MG63 (cell line): ENCODE measurements around the gene ANKH. TPM values are rescaled to one million over a fixed set of nuclear protein-coding genes. Genes with fewer than 3 reads are reported as not detected.

Source experiments
- DNase-seq: peaks from one replicate; pipeline ENCODE4 v3.0.0-alpha.2; 2020
- H3K27me3 ChIP-seq: fragments of 250-450 bp; sonication (Bioruptor Pico); 2 replicates; pipeline ENCODE4 v1.5.1; 2020; ENCODE audit warnings: mild to moderate bottlenecking, moderate library complexity
- H3K36me3 ChIP-seq: fragments of 250-450 bp; sonication (Bioruptor Pico); 2 replicates; pipeline ENCODE4 v1.5.1; 2020; ENCODE audit warnings: mild to moderate bottlenecking, moderate library complexity
- H3K4me3 ChIP-seq: fragments of 250-450 bp; sonication (Bioruptor Pico); 2 replicates; pipeline ENCODE4 v1.5.1; 2020; ENCODE audit warnings: mild to moderate bottlenecking, moderate library complexity
- H3K9me3 ChIP-seq: fragments of 250-450 bp; sonication (Bioruptor Pico); 2 replicates; pipeline ENCODE4 v1.5.1; 2020; ENCODE audit warnings: mild to moderate bottlenecking, moderate library complexity
- total RNA-seq: library from RNA; depleted of rRNA; stranded (reverse); fragments of >200 nt; shearing (Covaris generic); gene quantifications from 2 replicates; pipeline ENCODE4 v1.2.3, GENCODE V29; 2014; ENCODE audit warnings: low replicate concordance

The ANKH gene
- total RNA-seq, 1 experiment from 2014 or later, result 28.9 TPM

DNA sequence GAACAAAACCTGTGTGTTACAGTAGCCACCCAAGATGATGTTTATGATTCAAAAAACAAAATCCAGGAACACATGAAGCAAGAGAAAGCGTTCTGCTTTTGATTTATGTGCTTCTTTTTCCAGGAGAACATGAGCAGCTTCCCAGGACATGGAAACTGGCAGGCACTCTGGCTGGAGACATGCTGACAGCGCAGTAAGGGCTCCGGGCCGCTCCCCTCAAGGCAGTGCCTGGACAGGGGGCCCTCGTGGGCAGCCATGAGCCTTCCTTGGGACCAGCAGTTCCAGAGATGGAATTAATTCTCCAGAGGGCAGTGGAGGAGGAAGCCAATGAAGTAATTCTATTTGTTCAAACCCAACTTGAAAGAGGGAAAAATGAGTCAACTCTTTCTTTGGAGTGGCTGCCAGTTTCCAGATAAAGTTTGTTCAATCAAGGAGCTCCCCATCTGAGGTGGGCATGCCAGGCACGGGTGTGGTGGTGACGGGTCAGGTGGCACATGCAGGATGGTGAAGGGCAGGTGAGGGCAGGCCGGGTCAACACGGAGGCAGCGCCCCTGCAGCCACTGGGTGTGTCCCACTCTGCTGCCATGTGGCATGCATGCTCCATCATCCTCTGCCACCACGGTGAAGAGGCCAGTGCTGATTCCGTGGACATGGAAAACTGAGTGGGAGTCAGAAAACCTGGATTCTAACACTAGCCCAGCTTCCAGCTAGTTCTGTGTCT is 123.2 kb downstream of the ANKH start:
- no peak for DNase-seq
- Histone ChIP-seq H3K4me3 (no peak overlapping the region), H3K9me3 (no peaks in the 10 kb centered on the region), H3K36me3 (no peaks in the 10 kb centered on the region), H3K27me3 (no peaks in the 10 kb centered on the region)

GRCh38 chr5:14745753-14746152 is 125.8 kb downstream of the ANKH start:
- H3K36me3 ChIP-seq, result peaks cover 6% of the 10 kb centered on the region
- no peak overlapping the region for H3K4me3 ChIP-seq
- H3K9me3 ChIP-seq, result no peaks in the 10 kb centered on the region
- no peaks in the 10 kb centered on the region for H3K27me3 ChIP-seq
- DNase-seq, result no peak

GRCh38 chr5:14745188-14745563 is 126.4 kb downstream of the ANKH start:
- DNase-seq, result no peak
- Histone ChIP-seq H3K4me3 (no peak overlapping the region), H3K36me3 (peaks cover 8% of the 10 kb centered on the region)

GRCh38 chr5:14744296-14745187 is 127.0 kb downstream of the ANKH start:
- Histone ChIP-seq H3K36me3 (peaks cover 8% of the 10 kb centered on the region), H3K4me3 (no peak overlapping the region), H3K9me3 (no peaks in the 10 kb centered on the region), H3K27me3 (no peaks in the 10 kb centered on the region)
- DNase-seq, result no peak

More at GRCh38 chr5:14745188-14745563, 126.4 kb downstream of the ANKH start:
- Histone ChIP-seq H3K27me3 (no peaks in the 10 kb centered on the region), H3K9me3 (no peaks in the 10 kb centered on the region)

DNA sequence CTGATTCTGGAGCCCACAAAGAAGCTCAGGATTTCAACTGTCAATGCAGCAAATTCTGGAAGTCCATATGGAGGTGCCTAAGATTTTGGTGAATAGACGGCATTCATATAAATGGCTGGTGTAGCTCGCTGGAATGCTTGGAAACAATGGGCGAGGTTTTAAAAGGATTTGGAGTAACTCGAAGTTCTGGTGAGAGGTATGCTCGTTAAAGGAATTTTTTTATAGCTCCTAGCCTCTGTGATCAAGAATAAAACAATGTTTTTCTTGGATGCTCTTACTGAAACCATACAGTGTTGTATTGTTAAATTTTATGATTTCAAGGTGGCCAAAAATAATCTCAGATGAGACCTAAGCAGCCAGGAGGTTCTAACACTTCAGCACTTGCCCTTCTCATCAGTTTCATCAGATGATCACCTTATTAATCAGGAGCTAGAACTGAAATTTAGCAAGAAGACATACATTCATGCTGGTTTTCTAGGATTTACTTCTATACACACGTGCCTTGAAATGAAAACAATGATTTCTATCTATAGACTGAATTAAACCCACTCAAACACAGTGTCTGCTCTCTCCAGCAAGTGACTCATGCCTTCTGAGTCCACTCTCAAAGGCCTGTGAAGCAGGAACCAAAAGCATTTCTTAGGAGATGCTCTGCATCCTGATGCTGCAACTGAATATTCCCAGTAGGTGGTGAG is 127.8 kb downstream of the ANKH start:
- Histone ChIP-seq H3K36me3 (peaks cover 8% of the 10 kb centered on the region), H3K4me3 (no peak overlapping the region)
- peak; percentile 33 for DNase-seq

GRCh38 chr5:14742498-14742897 is 129.1 kb downstream of the ANKH start:
- H3K36me3 ChIP-seq, result peaks cover 8% of the 10 kb centered on the region
- H3K27me3 ChIP-seq, result no peaks in the 10 kb centered on the region
- DNase-seq, result no peak
- no peaks in the 10 kb centered on the region for H3K9me3 ChIP-seq
- H3K4me3 ChIP-seq, result no peak overlapping the region

More for the DNA sequence above, 127.8 kb downstream of the ANKH start:
- Histone ChIP-seq H3K27me3 (no peaks in the 10 kb centered on the region), H3K9me3 (no peaks in the 10 kb centered on the region)

DNA sequence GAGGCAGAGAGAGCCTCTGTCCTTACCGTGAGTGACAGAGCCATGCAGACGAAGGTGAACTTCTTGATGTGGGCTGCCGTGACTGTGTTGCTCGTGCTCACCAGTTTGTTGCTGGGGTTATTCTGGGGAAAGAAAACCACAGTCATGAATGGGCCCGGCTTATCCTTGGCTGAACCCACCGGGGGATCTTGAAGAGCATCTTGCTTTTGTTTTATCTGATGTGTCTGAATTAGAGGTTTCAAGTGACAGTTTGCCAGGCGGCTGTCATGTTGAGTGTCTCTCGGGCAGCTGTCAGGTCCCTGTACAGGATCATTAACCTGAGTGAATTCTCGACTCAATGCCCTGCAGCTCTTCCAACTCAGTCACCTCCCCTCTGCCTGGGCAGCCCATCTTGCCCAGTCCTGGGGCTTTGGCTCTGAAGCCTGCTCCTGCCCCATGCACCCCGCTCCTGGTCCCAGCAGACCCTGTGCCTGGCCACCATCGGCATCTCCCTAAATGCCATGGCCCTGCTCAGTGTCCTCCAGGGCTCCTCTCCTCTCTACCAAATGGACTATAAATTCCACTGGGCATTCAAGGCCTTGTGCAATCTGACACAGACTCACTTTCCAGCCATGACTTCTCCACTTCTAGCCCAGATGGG is 129.7 kb downstream of the ANKH start:
- H3K4me3 ChIP-seq, result no peak overlapping the region
- no peaks in the 10 kb centered on the region for H3K27me3 ChIP-seq
- no peak for DNase-seq
- H3K36me3 ChIP-seq, result peaks cover 8% of the 10 kb centered on the region
- no peaks in the 10 kb centered on the region for H3K9me3 ChIP-seq

DNA sequence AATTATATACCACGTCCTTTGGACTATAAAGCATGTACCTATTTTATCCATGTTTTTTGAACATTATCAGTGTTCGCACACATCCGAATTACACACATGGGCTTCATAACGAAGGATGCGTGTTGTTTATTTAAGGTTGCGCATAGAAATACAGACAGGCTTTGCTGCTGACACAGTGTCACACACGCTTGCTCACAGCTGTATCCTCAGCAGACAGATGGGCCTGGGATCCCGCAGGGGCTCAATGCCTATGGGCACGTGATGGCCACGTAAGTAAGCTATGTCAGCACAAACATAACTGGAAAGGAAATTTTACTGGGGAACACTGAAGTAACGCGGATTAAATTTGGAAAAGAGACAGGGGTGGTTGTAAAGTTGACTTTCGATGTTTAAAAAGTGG is 130.4 kb downstream of the ANKH start:
- Histone ChIP-seq H3K36me3 (peaks cover 8% of the 10 kb centered on the region), H3K27me3 (no peaks in the 10 kb centered on the region)
- DNase-seq, result no peak

DNA sequence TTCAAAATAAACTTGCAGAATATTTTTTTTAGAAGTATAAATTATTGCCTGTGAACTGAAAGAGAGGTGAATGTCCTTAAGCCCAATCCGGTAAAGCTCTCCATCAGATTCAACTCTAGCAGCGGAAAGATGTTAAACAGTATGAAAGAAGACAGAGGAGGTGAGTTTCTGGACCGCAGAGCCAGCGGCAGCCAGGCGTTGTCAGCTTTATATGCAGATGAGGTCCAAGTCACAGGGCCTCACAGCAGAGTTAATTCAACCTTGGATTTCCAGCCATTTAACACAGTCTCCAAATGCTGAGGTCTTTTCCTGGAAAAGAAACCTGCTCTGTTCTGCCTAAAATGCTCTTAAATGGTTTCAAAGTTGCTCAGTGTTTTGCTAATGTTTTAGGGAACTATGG is 131.6 kb downstream of the ANKH start:
- peaks cover 8% of the 10 kb centered on the region for H3K36me3 ChIP-seq
- no peaks in the 10 kb centered on the region for H3K9me3 ChIP-seq

More for the DNA sequence above, 130.4 kb downstream of the ANKH start:
- H3K4me3 ChIP-seq, result no peak overlapping the region
- no peaks in the 10 kb centered on the region for H3K9me3 ChIP-seq

GRCh38 chr5:14739538-14739937 is 132.0 kb downstream of the ANKH start:
- peaks cover 8% of the 10 kb centered on the region for H3K36me3 ChIP-seq
- no peaks in the 10 kb centered on the region for H3K9me3 ChIP-seq
- H3K4me3 ChIP-seq, result no peak overlapping the region
- no peaks in the 10 kb centered on the region for H3K27me3 ChIP-seq
- DNase-seq, result peak; percentile 70

More for the DNA sequence above, 131.6 kb downstream of the ANKH start:
- H3K4me3 ChIP-seq, result no peak overlapping the region
- H3K27me3 ChIP-seq, result no peaks in the 10 kb centered on the region
- DNase-seq, result no peak

GRCh38 chr5:14738050-14738449 is 133.5 kb downstream of the ANKH start:
- H3K36me3 ChIP-seq, result peaks cover 8% of the 10 kb centered on the region
- H3K4me3 ChIP-seq, result no peak overlapping the region
- no peaks in the 10 kb centered on the region for H3K27me3 ChIP-seq
- H3K9me3 ChIP-seq, result no peaks in the 10 kb centered on the region
- no peak for DNase-seq

DNA sequence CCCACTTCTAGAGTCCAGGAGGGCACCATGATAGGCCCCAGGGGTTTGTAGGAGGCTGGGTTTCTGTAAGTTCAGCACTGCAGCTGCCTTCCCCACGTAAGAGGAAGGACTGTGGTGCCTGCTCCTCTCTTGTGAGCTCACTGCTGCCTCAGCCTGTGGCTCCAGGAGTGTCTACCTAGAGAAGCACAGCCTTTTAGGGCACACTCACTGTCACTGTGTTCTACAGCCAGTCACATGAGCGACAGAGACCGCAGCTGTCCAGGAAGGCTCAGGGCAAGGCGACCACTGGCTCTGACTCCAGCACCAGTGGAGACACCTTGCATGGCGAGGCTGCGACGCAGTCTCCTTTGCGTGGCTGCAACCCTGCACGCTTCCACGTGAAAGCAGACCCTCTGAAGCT is 134.3 kb downstream of the ANKH start:
- no peaks in the 10 kb centered on the region for H3K9me3 ChIP-seq
- DNase-seq, result no peak
- no peaks in the 10 kb centered on the region for H3K27me3 ChIP-seq
- H3K4me3 ChIP-seq, result no peak overlapping the region
- peaks cover 8% of the 10 kb centered on the region for H3K36me3 ChIP-seq

- Histone ChIP-seq H3K36me3 (peaks cover 3% of the 10 kb centered on the region; the same call in 1 of the 2 replicates), H3K4me3 (no peak overlapping the region)
Observed at GRCh38 chr5:14735944-14736343, 135.6 kb downstream of the ANKH start.

GRCh38 chr5:14734396-14734795 is 137.2 kb downstream of the ANKH start:
- Histone ChIP-seq H3K36me3 (no peaks in the 10 kb centered on the region), H3K4me3 (no peak overlapping the region), H3K9me3 (no peaks in the 10 kb centered on the region), H3K27me3 (no peaks in the 10 kb centered on the region)
- DNase-seq, result no peak

More at GRCh38 chr5:14735944-14736343, 135.6 kb downstream of the ANKH start:
- Histone ChIP-seq H3K9me3 (no peaks in the 10 kb centered on the region), H3K27me3 (no peaks in the 10 kb centered on the region)
- no peak for DNase-seq

GRCh38 chr5:14733661-14734060 is 137.9 kb downstream of the ANKH start:
- Histone ChIP-seq H3K9me3 (no peaks in the 10 kb centered on the region), H3K27me3 (no peaks in the 10 kb centered on the region), H3K4me3 (no peak overlapping the region), H3K36me3 (no peaks in the 10 kb centered on the region)
- DNase-seq, result no peak

- Histone ChIP-seq H3K36me3 (no peaks in the 10 kb centered on the region), H3K9me3 (no peaks in the 10 kb centered on the region), H3K27me3 (no peaks in the 10 kb centered on the region), H3K4me3 (no peak overlapping the region)
- no peak for DNase-seq
Observed at GRCh38 chr5:14732991-14733390, 138.6 kb downstream of the ANKH start.
